Muscle of arm (tissue), 12 donors: Measurements from ENCODE around the gene DTX3. TPM values are rescaled to one million over a fixed set of nuclear protein-coding genes. Genes with fewer than 3 reads are reported as not detected.

Source experiments
- polyA plus RNA-seq, 12 donors: library from polyadenylated mRNA; unstranded; fragments of 120-200 nt; gene quantifications; one replicate each; pipeline ENCODE4 v1.2.1, GENCODE V29; 2013; ENCODE audit not compliant: insufficient read length in 12 of 12

Gene DTX3
- polyA plus RNA-seq, 12 donors: 20.8 to 48.7 (median 27.1) TPM; not detected in 1

Other genes with a start within 250 kb of the DTX3 start
- 10 to 100 TPM in 11 of 12 donors, not detected in 1; 36.4 to 92.7 (median 55.7) TPM for gene R3HDM2, start 173.8 kb upstream of the DTX3 start, polyA plus RNA-seq
- gene INHBC, start 170.0 kb upstream of the DTX3 start, polyA plus RNA-seq: under 1 TPM in 8 of 12 donors, not detected in 4; 0.07 to 0.33 (median 0.15) TPM
- 1 to 10 TPM in 10 of 12 donors, not detected in 2; 1.0 to 3.4 (median 2.2) TPM for gene INHBE, start 149.5 kb upstream of the DTX3 start, polyA plus RNA-seq
- gene GLI1, start 145.0 kb upstream of the DTX3 start, polyA plus RNA-seq: 10 to 100 TPM in 6 of 12 donors, 1 to 10 TPM in 5, not detected in 1; 4.9 to 48.6 (median 10.1) TPM
- gene ARHGAP9, start 125.0 kb upstream of the DTX3 start, polyA plus RNA-seq: 10 to 100 TPM in 2 of 12 donors, 1 to 10 TPM in 9, not detected in 1; 3.4 to 18.7 (median 5.6) TPM
- 100 to 1,000 TPM in 4 of 12 donors, 10 to 100 TPM in 7, not detected in 1; 77.3 to 150 (median 93.0) TPM for gene MARS1, start 116.8 kb upstream of the DTX3 start, polyA plus RNA-seq
- 10 to 100 TPM in 10 of 12 donors, 1 to 10 TPM in 1, not detected in 1; 8.5 to 15.6 (median 13.2) TPM for gene DDIT3, start 84.3 kb upstream of the DTX3 start, polyA plus RNA-seq
- gene MBD6, start 82.0 kb upstream of the DTX3 start, polyA plus RNA-seq: 10 to 100 TPM in 11 of 12 donors, not detected in 1; 28.7 to 61.8 (median 39.2) TPM
- 100 to 1,000 TPM in 11 of 12 donors, not detected in 1; 142 to 314 (median 155) TPM for gene DCTN2, start 57.6 kb upstream of the DTX3 start, polyA plus RNA-seq
- 1 to 10 TPM in 1 of 12 donors, under 1 TPM in 10, not detected in 1; 0.04 to 5.2 (median 0.21) TPM for gene KIF5A, start 54.8 kb upstream of the DTX3 start, polyA plus RNA-seq
- 10 to 100 TPM in 11 of 12 donors, not detected in 1; 11.2 to 20.7 (median 12.2) TPM for gene PIP4K2C, start 13.6 kb upstream of the DTX3 start, polyA plus RNA-seq
- gene ARHGEF25, start 6.6 kb downstream of the DTX3 start, polyA plus RNA-seq: 10 to 100 TPM in 11 of 12 donors, not detected in 1; 24.8 to 40.3 (median 34.3) TPM
- 10 to 100 TPM in 1 of 12 donors, 1 to 10 TPM in 10, not detected in 1; 1.7 to 12.2 (median 2.6) TPM for gene B4GALNT1, start 28.4 kb downstream of the DTX3 start, polyA plus RNA-seq
- gene OS9, start 89.3 kb downstream of the DTX3 start, polyA plus RNA-seq: 100 to 1,000 TPM in 10 of 12 donors, 10 to 100 TPM in 1, not detected in 1; 98.8 to 179 (median 121) TPM
- gene AGAP2, start 133.9 kb downstream of the DTX3 start, polyA plus RNA-seq: 10 to 100 TPM in 3 of 12 donors, 1 to 10 TPM in 8, not detected in 1; 5.4 to 36.1 (median 8.7) TPM
- gene TSPAN31, start 140.2 kb downstream of the DTX3 start, polyA plus RNA-seq: 10 to 100 TPM in 11 of 12 donors, not detected in 1; 40.6 to 55.8 (median 46.6) TPM
- 100 to 1,000 TPM in 11 of 12 donors, not detected in 1; 106 to 176 (median 131) TPM for gene CDK4, start 147.5 kb downstream of the DTX3 start, polyA plus RNA-seq
- 10 to 100 TPM in 3 of 12 donors, 1 to 10 TPM in 8, not detected in 1; 5.1 to 12.2 (median 7.8) TPM for gene MARCHF9, start 150.3 kb downstream of the DTX3 start, polyA plus RNA-seq
- gene CYP27B1, start 162.3 kb downstream of the DTX3 start, polyA plus RNA-seq: 1 to 10 TPM in 5 of 12 donors, under 1 TPM in 5, not detected in 2; 0.43 to 1.6 (median 0.86) TPM
- 10 to 100 TPM in 11 of 12 donors, not detected in 1; 17.1 to 31.8 (median 24.4) TPM for gene METTL1, start 167.3 kb downstream of the DTX3 start, polyA plus RNA-seq
- 10 to 100 TPM in 1 of 12 donors, 1 to 10 TPM in 10, not detected in 1; 5.5 to 13.3 (median 7.6) TPM for gene EEF1AKMT3, start 167.8 kb downstream of the DTX3 start, polyA plus RNA-seq
- 10 to 100 TPM in 11 of 12 donors, not detected in 1; 19.0 to 32.7 (median 27.3) TPM for gene TSFM, start 178.0 kb downstream of the DTX3 start, polyA plus RNA-seq
- 10 to 100 TPM in 10 of 12 donors, 1 to 10 TPM in 1, not detected in 1; 8.7 to 35.0 (median 25.0) TPM for gene AVIL, start 213.9 kb downstream of the DTX3 start, polyA plus RNA-seq
- 100 to 1,000 TPM in 11 of 12 donors, not detected in 1; 178 to 219 (median 201) TPM for gene CTDSP2, start 241.9 kb downstream of the DTX3 start, polyA plus RNA-seq